ENCODE measurements around the gene WDR33. TPM values are rescaled to one million over a fixed set of nuclear protein-coding genes. Genes with fewer than 3 reads are reported as not detected.
A peak's percentile ranks its signal among the peaks of the same experiment; 100 is the strongest.

The WDR33 gene
- total and polyA plus RNA-seq, 2 of the 13 experiments (the other 11 are each of a cell fraction or from before 2014, with no cell fraction given) = 54.9 to 78.2 TPM

DNA sequence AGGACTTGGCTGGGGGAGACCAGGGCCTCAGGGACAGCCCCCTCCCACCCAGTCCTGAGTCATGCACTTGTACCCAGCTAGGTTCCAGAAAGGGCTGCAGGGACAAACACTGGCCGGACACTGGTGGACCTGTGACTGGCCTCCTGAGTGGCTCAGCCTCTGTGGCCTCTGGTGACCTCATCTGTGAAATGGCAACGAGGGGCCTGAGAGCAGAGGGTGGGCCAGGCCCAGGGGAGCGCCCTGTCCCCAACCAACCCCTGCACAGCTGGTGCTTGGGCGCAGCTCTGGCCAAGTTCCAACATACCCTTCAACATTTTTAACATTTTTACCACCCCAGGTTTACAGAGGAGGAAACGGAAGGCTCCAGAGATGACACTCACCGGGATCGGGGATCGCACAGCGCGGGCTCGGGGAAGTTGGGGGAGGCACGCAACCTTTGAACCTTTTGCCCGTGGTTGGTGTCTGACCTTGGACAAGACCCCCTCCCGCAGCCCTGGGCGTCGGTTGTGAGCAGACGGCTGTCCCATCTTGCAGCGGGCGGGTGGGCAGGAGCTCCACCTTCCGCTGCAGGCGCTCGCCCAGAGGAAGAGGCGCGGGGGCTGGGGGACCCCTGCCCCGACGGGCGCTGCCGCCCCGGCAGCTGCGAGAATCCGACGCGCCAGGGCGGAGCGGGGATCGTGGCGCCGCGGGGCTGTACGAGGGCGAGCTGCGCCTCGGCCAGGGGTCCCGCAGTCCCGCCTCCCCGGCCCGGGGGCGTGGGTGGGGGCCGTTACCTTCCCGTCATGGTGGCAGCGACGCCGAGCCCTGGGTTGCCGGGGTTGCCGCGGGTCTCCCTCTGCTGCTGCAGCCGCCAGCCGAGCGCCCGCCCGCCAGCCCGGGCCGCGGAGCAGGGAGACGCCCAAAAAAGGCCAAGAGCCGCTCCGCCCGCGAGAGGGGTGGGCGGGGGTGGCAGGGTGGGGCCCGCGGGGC, 136.4 kb downstream of the WDR33 start (continued):
- TF ChIP-seq ZNF281 (CRISPR knock-in tag; IDR thresholded peaks at IDR 0.05; ENCODE audit: borderline replicate concordance) = 0 out of 2 replicates have a peak, but pooled peaks have one; percentile 31
- no peak for TF ChIP-seq ZBTB34 (CRISPR knock-in tag; IDR thresholded peaks at IDR 0.05)
- TF ChIP-seq TBL1XR1 (IDR thresholded peaks at IDR 0.05; ENCODE audit: borderline replicate concordance, low read length, partially characterized antibody) = no peak
- TF ChIP-seq ZFX (CRISPR knock-in tag; IDR thresholded peaks at IDR 0.05; ENCODE audit: low read depth) = 0 out of 2 replicates have a peak, but pooled peaks have one; percentile 12
- no peak for TF ChIP-seq ZSCAN25 (CRISPR knock-in tag; IDR thresholded peaks at IDR 0.05)
- TF ChIP-seq ZNF841 (CRISPR knock-in tag; IDR thresholded peaks at IDR 0.05; ENCODE audit: borderline replicate concordance) = no peak
- no peak for TF ChIP-seq NFRKB (IDR thresholded peaks at IDR 0.05)
- TF ChIP-seq, protein P1, sequence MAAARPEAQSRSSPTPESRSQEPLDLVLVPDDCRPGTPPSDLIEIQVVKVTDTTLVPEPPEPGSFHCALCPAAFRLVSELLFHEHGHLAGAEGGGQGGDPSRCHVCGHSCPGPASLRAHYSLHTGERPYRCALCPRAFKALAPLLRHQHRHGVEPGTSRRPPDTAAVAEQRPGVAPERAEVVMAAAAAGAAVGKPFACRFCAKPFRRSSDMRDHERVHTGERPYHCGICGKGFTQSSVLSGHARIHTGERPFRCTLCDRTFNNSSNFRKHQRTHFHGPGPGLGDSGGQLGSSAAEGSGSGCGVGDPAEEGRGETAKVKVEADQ (CRISPR knock-in tag; IDR thresholded peaks at IDR 0.05; ENCODE audit: borderline replicate concordance) = no peak
- peak; percentile 80; the same call in 1 of the 2 replicates for TF ChIP-seq MTF2 (CRISPR knock-in tag; IDR thresholded peaks at IDR 0.05; ENCODE audit: borderline replicate concordance)
- TF ChIP-seq PAXIP1 (CRISPR knock-in tag; conservative IDR thresholded peaks at IDR 0.05) = peak; percentile 69
- TF ChIP-seq EZH2 (conservative IDR thresholded peaks at IDR 0.05; ENCODE audit: low read depth, low read length) = peak; percentile 73; the same call in 1 of the 2 replicates
- TF ChIP-seq DR1 (CRISPR knock-in tag; IDR thresholded peaks at IDR 0.05) = no peak
- no peak for TF ChIP-seq ZNF660 (CRISPR knock-in tag; IDR thresholded peaks at IDR 0.05; ENCODE audit: borderline replicate concordance, low read depth)
- TF ChIP-seq CBX1 (IDR thresholded peaks at IDR 0.05; ENCODE audit: low read depth) = no peak
- no peak for TF ChIP-seq RFX3 (CRISPR knock-in tag; IDR thresholded peaks at IDR 0.05)
- TF ChIP-seq AHR (CRISPR knock-in tag; IDR thresholded peaks at IDR 0.05) = no peak
- no peak for TF ChIP-seq NR1H2 (CRISPR knock-in tag; IDR thresholded peaks at IDR 0.05; ENCODE audit: borderline replicate concordance, low read depth)
